RWPE2 (cell line): ENCODE data around the gene MTRF1.

Source experiments
- ATAC-seq: fragments of 200-7000 bp; cut with Tn5 transposase; 3 replicates; pipeline ENCODE4 v1.9.1; 2021; ENCODE audit warnings: low read depth
- DNase-seq: peaks from one replicate; pipeline ENCODE4 v3.0.0-alpha.2; 2020; ENCODE audit warnings: low spot score
- H3K27ac ChIP-seq: fragments of 450-650 bp; 2 replicates; pipeline ENCODE4 v1.5.1; 2017; ENCODE audit warnings: mild to moderate bottlenecking; ENCODE audit not compliant: poor library complexity, severe bottlenecking
- H3K27me3 ChIP-seq: fragments of 250-450 bp; sonication (Bioruptor Pico); 2 replicates; pipeline ENCODE4 v1.5.1; 2021; ENCODE audit warnings: mild to moderate bottlenecking, moderate library complexity; ENCODE audit not compliant: insufficient read depth, poor library complexity, severe bottlenecking
- H3K36me3 ChIP-seq: fragments of 250-450 bp; sonication (Bioruptor Pico); 2 replicates; pipeline ENCODE4 v1.5.1; 2020; ENCODE audit warnings: low read depth, mild to moderate bottlenecking, moderate library complexity
- H3K4me1 ChIP-seq: fragments of 250-450 bp; sonication (Bioruptor Pico); 2 replicates; pipeline ENCODE4 v1.5.1; 2021; ENCODE audit warnings: mild to moderate bottlenecking, moderate library complexity; ENCODE audit not compliant: insufficient read depth, poor library complexity, severe bottlenecking
- H3K4me3 ChIP-seq: fragments of 250-450 bp; sonication (Bioruptor Pico); 2 replicates; pipeline ENCODE4 v1.5.1; 2021; ENCODE audit warnings: mild to moderate bottlenecking, moderate library complexity; ENCODE audit not compliant: severe bottlenecking
- H3K9me3 ChIP-seq: fragments of 250-450 bp; sonication (Bioruptor Pico); 2 replicates; pipeline ENCODE4 v1.5.1; 2021; ENCODE audit warnings: mild to moderate bottlenecking, moderate library complexity; ENCODE audit not compliant: severe bottlenecking
- CTCF ChIP-seq: fragments of 450-650 bp; IDR thresholded peaks from one replicate; pipeline ENCODE4 v1.5.1; 2017; ENCODE audit warnings: mild to moderate bottlenecking, moderate library complexity; ENCODE audit not compliant: poor library complexity, severe bottlenecking

The MTRF1 gene

GRCh38 chr13:41236369-41236768 is 27.0 kb downstream of the MTRF1 start:
- 0 out of 2 replicates have a peak, but pooled peaks cover 3% of the 10 kb centered on the region for H3K36me3 ChIP-seq
- H3K27ac ChIP-seq, result no peak overlapping the region
- no peak for TF ChIP-seq CTCF
- H3K9me3 ChIP-seq, result no peaks in the 10 kb centered on the region
- no peaks in the 10 kb centered on the region for H3K4me1 ChIP-seq
- DNase-seq (no peak), ATAC-seq (no peak)
- no peak overlapping the region for H3K4me3 ChIP-seq
- no peaks in the 10 kb centered on the region for H3K27me3 ChIP-seq

GRCh38 chr13:41232578-41233480 is 30.5 kb downstream of the MTRF1 start:
- peaks cover 7% of the 10 kb centered on the region; the same call in 1 of the 2 replicates for H3K36me3 ChIP-seq
- H3K4me3 ChIP-seq, result no peak overlapping the region
- H3K27ac ChIP-seq, result no peak overlapping the region
- H3K4me1 ChIP-seq, result no peaks in the 10 kb centered on the region
- ATAC-seq (no peak), DNase-seq (no peak)
- no peaks in the 10 kb centered on the region for H3K27me3 ChIP-seq
- H3K9me3 ChIP-seq, result no peaks in the 10 kb centered on the region
- TF ChIP-seq CTCF, result no peak

- no peak overlapping the region for H3K4me3 ChIP-seq
- ATAC-seq (no peak), DNase-seq (no peak)
- no peaks in the 10 kb centered on the region for H3K4me1 ChIP-seq
- H3K36me3 ChIP-seq, result peaks cover 7% of the 10 kb centered on the region; the same call in 1 of the 2 replicates
- H3K9me3 ChIP-seq, result no peaks in the 10 kb centered on the region
- H3K27me3 ChIP-seq, result no peaks in the 10 kb centered on the region
- no peak overlapping the region for H3K27ac ChIP-seq
- TF ChIP-seq CTCF, result no peak
Measured at GRCh38 chr13:41231786-41232185, 31.6 kb downstream of the MTRF1 start.

GRCh38 chr13:41231025-41231677 is 32.2 kb downstream of the MTRF1 start:
- DNase-seq, result no peak
- Histone ChIP-seq H3K4me3 (no peak overlapping the region), H3K27ac (no peak overlapping the region), H3K9me3 (no peaks in the 10 kb centered on the region), H3K27me3 (no peaks in the 10 kb centered on the region), H3K4me1 (no peaks in the 10 kb centered on the region), H3K36me3 (peaks cover 7% of the 10 kb centered on the region; the same call in 1 of the 2 replicates)
- ATAC-seq, result no peak
- no peak for TF ChIP-seq CTCF
